AG09319 (cell line): ENCODE measurements around the gene NGEF.

ENCODE experiments used
- DNase-seq: peaks from one replicate; pipeline ENCODE4 v3.0.0-alpha.2; 2010; ENCODE audit warnings: low read depth; ENCODE audit errors: extremely low read depth
- TF ChIP-seq, protein P1 (sequence below): IDR thresholded peaks from 2 replicates; pipeline ENCODE4 v1.5.1; 2011; ENCODE audit warnings: low read depth, mild to moderate bottlenecking, inconsistent platforms, low read length, moderate library complexity

NGEF gene

GRCh38 chr2:232925821-232926156 is 87.3 kb downstream of the NGEF start:
- TF ChIP-seq, protein P1, sequence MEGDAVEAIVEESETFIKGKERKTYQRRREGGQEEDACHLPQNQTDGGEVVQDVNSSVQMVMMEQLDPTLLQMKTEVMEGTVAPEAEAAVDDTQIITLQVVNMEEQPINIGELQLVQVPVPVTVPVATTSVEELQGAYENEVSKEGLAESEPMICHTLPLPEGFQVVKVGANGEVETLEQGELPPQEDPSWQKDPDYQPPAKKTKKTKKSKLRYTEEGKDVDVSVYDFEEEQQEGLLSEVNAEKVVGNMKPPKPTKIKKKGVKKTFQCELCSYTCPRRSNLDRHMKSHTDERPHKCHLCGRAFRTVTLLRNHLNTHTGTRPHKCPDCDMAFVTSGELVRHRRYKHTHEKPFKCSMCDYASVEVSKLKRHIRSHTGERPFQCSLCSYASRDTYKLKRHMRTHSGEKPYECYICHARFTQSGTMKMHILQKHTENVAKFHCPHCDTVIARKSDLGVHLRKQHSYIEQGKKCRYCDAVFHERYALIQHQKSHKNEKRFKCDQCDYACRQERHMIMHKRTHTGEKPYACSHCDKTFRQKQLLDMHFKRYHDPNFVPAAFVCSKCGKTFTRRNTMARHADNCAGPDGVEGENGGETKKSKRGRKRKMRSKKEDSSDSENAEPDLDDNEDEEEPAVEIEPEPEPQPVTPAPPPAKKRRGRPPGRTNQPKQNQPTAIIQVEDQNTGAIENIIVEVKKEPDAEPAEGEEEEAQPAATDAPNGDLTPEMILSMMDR = no peak
- DNase-seq = no peak

DNA sequence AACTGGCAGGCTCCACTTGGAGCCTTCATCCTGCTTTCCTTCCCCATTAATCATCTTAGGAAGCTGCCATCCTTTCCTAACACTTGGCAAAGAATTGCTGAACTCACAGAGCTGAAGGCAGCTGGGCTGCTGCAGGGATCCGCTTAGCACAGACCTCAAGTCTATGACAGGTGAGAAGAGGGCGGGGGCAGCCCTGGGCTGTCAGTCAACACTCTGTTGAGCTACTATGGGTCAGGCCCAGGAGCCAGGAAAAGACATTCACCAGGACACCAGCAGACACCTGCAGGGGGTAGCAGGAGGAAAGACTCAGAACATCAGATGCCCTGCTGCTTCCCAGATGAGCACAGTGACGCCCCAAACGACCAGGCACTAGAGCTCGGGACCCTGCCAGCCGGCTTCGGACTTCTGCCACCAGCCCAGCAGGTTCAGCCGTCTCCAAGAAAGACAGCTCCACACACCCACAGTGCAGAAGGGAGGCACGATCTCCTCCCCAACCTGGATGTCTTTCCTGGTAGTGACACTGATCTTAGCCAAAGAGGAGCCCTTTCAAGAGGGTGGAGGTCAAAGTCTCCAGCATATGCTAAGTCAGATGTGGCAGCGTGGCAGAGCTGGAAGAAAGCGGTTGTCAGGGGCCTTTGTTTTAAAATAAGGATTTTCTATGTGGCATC is 87.8 kb downstream of the NGEF start:
- no peak for DNase-seq
- TF ChIP-seq, protein P1 = no peak

DNA sequence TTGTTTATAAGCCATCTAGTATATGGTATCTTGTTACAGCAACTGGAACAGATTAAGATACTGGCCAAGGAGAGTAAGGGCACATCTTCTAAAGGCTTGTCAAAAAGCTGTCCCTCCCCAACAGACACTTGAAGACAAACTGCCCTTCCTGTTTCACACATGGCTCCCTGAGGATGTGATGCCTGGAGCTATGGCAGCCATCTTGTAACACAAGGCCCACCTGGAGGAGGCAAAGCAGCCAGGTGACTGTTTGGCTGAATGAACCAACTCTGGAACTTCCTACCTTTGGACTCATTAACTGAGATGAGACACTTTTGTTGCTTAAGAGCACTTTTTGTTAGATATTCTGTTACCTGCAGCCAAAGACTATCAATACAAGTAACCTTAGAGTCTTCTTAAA is 88.6 kb downstream of the NGEF start:
- no peak for DNase-seq
- TF ChIP-seq, protein P1 = no peak

DNA sequence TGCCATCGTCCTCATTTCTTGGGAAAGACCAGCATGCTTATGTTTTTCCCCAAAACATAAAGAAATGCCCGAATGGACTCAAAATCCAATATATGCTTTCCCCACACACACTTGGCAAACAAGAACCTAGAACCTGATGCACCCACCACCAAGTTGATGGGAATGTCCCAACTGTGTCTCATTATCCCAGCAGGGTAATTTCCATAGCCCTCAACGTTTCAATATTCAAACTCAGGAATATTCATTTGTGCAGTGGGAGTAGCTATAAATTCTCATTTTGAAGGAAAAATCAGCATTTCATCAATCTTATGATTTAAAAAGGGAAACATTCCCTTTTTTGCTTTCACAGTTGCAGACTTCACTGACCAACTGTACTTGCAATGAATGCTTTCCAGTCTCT is 92.3 kb downstream of the NGEF start:
- TF ChIP-seq, protein P1 = no peak

GRCh38 chr2:232920055-232920454 is 93.0 kb downstream of the NGEF start:
- TF ChIP-seq, protein P1 = no peak
- no peak for DNase-seq

More for the DNA sequence above, 92.3 kb downstream of the NGEF start:
- no peak for DNase-seq

DNA sequence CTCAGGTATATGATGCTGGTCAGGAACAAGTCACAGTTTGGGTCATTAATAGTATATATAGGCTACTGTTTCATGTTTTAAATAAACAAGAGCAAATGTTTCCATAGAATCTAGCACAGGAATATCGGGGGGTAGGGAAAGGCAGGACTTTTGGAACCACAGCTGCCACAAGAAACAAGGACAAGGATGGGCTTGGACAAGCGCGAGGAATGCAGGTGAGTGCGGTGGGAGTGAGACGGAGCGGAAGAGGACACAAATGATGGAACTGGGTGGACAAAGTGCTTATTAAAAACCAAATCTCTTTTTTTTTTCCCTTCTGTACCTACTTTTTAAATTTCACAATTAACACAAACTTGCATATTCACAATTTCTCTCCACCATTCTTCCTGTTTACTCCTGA is 93.9 kb downstream of the NGEF start:
- DNase-seq = no peak
- TF ChIP-seq, protein P1 = no peak

GRCh38 chr2:232913903-232914302 is 99.2 kb downstream of the NGEF start:
- no peak for DNase-seq
- TF ChIP-seq, protein P1 = no peak
